Liver (tissue), 3 donors: Measurements from ENCODE around the gene ELOVL2.

Source experiments
- GABPA ChIP-seq, 2 donors: IDR thresholded peaks in 1 of 2; conservative IDR thresholded peaks in 1 of 2; 2 replicates each; pipeline ENCODE4 v1.6.1; 2016; ENCODE audit warnings: antibody characterized with exemption in 2 of 2, mild to moderate bottlenecking in 1 of 2, moderate library complexity in 1 of 2
- RAD21 ChIP-seq, 2 donors: IDR thresholded peaks; 2 replicates each; pipeline ENCODE4 v1.6.1; 2016; ENCODE audit warnings: antibody characterized with exemption in 2 of 2, mild to moderate bottlenecking in 2 of 2
- TF ChIP-seq, protein P1 (sequence below): fragments of 150-350 bp; IDR thresholded peaks from 2 replicates; pipeline ENCODE4 v1.5.1; 2017; ENCODE audit warnings: improper control_type of control experiment, low read depth, low read length; ENCODE audit not compliant: missing input control
- TF ChIP-seq, protein P2 (sequence below): IDR thresholded peaks from 2 replicates; pipeline ENCODE4 v1.6.1; 2016; ENCODE audit warnings: antibody characterized with exemption
- donor health status: healthy.
- donor health status: healthy.

DNA sequence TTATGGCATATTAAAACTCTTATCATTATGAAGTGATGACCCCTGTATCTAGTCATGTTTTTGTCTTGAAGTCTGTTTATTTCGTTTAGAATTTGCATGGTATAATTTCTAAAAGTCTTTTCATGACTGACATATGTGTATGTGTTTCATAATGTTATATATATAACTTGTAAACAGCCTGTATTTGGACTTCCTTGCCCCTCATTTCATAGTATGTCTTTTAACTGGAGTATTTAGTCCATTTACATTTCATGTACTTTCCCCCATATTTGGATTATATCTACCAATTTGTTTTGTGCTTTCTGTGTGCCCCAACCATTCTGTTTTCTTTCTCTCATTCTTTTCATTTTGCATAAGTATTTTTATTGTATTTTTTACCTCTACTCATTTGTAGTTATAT lies 98.3 kb downstream of the ELOVL2 start:
- TF ChIP-seq, protein P1, sequence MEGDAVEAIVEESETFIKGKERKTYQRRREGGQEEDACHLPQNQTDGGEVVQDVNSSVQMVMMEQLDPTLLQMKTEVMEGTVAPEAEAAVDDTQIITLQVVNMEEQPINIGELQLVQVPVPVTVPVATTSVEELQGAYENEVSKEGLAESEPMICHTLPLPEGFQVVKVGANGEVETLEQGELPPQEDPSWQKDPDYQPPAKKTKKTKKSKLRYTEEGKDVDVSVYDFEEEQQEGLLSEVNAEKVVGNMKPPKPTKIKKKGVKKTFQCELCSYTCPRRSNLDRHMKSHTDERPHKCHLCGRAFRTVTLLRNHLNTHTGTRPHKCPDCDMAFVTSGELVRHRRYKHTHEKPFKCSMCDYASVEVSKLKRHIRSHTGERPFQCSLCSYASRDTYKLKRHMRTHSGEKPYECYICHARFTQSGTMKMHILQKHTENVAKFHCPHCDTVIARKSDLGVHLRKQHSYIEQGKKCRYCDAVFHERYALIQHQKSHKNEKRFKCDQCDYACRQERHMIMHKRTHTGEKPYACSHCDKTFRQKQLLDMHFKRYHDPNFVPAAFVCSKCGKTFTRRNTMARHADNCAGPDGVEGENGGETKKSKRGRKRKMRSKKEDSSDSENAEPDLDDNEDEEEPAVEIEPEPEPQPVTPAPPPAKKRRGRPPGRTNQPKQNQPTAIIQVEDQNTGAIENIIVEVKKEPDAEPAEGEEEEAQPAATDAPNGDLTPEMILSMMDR: no peak
- no peak for TF ChIP-seq RAD21 (IDR thresholded peaks at IDR 0.05)
- TF ChIP-seq, protein P2, sequence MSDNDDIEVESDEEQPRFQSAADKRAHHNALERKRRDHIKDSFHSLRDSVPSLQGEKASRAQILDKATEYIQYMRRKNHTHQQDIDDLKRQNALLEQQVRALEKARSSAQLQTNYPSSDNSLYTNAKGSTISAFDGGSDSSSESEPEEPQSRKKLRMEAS: no peak
- TF ChIP-seq GABPA (IDR thresholded peaks at IDR 0.05 in 1 of 2, conservative IDR thresholded peaks at IDR 0.05 in 1 of 2): no peak
